H9 (cell line): Measurements from ENCODE around the gene GSX1. TPM values are rescaled to one million over a fixed set of nuclear protein-coding genes. Genes with fewer than 3 reads are reported as not detected.

Source experiments
- DNase-seq: peaks from one replicate; pipeline ENCODE4 v3.0.0-alpha.2; 2017
- H2AFZ ChIP-seq: one replicate; pipeline ENCODE4 v1.6.1; 2013; ENCODE audit warnings: mild to moderate bottlenecking, low read length, control low read depth, moderate library complexity
- H2AK5ac ChIP-seq: 2 replicates; pipeline ENCODE4 v1.6.1; 2013; ENCODE audit warnings: low read length, control low read depth, mixed read lengths; ENCODE audit not compliant: insufficient read length
- H2BK120ac ChIP-seq: one replicate; pipeline ENCODE4 v1.6.1; 2013; ENCODE audit warnings: low read depth, mild to moderate bottlenecking, low read length, control low read depth, inconsistent platforms; ENCODE audit not compliant: poor library complexity, severe bottlenecking
- H2BK12ac ChIP-seq: 2 replicates; pipeline ENCODE4 v1.6.1; 2013; ENCODE audit warnings: low read length, control low read depth, mixed read lengths, low read depth; ENCODE audit not compliant: insufficient read length
- H2BK15ac ChIP-seq: 2 replicates; pipeline ENCODE4 v1.6.1; 2013; ENCODE audit warnings: low read depth, low read length, control low read depth
- H2BK20ac ChIP-seq: one replicate; pipeline ENCODE4 v1.6.1; 2013; ENCODE audit warnings: low read depth, mild to moderate bottlenecking, low read length, control low read depth, inconsistent platforms; ENCODE audit not compliant: poor library complexity, severe bottlenecking
- H2BK5ac ChIP-seq: 2 replicates; pipeline ENCODE4 v1.6.1; 2013; ENCODE audit warnings: low read length, control low read depth, mixed read lengths; ENCODE audit not compliant: insufficient read length
- H3K14ac ChIP-seq: 2 replicates; pipeline ENCODE4 v1.6.1; 2013; ENCODE audit warnings: low read length, control low read depth; ENCODE audit not compliant: insufficient read depth
- H3K18ac ChIP-seq: 2 replicates; pipeline ENCODE4 v1.6.1; 2013; ENCODE audit warnings: low read depth, mild to moderate bottlenecking, mixed read lengths, low read length, control low read depth; ENCODE audit not compliant: insufficient read length
- H3K23ac ChIP-seq: 2 replicates; pipeline ENCODE4 v1.6.1; 2013; ENCODE audit warnings: low read length, control low read depth, mixed read lengths, low read depth; ENCODE audit not compliant: insufficient read length
- H3K23me2 ChIP-seq: 2 replicates; pipeline ENCODE4 v1.6.1; 2013; ENCODE audit warnings: low read depth, mild to moderate bottlenecking, mixed read lengths, low read length, control low read depth; ENCODE audit not compliant: insufficient read length, poor library complexity, severe bottlenecking
- H3K27ac ChIP-seq: 2 replicates; pipeline ENCODE4 v1.5.1; 2013; ENCODE audit warnings: low read length, control low read depth, mixed read lengths, low read depth; ENCODE audit not compliant: insufficient read length
- H3K27me3 ChIP-seq: 2 replicates; pipeline ENCODE4 v1.6.1; 2013; ENCODE audit warnings: low read length, control low read depth, inconsistent platforms; ENCODE audit not compliant: insufficient read depth
- H3K4ac ChIP-seq: 2 replicates; pipeline ENCODE4 v1.6.1; 2013; ENCODE audit warnings: low read depth, mild to moderate bottlenecking, control low read depth, inconsistent platforms, low read length, moderate library complexity
- H3K4me1 ChIP-seq: 2 replicates; pipeline ENCODE4 v1.6.1; 2013; ENCODE audit warnings: low read length, control low read depth, inconsistent platforms; ENCODE audit not compliant: insufficient read depth
- H3K4me2 ChIP-seq: 2 replicates; pipeline ENCODE4 v1.6.1; 2013; ENCODE audit warnings: low read length, control low read depth, mixed read lengths; ENCODE audit not compliant: insufficient read length, insufficient read depth
- H3K56ac ChIP-seq: 2 replicates; pipeline ENCODE4 v1.6.1; 2013; ENCODE audit warnings: low read depth, mild to moderate bottlenecking, mixed read lengths, low read length, control low read depth; ENCODE audit not compliant: insufficient read length
- H3K79me1 ChIP-seq: 2 replicates; pipeline ENCODE4 v1.6.1; 2013; ENCODE audit warnings: low read depth, mild to moderate bottlenecking, moderate library complexity, low read length, control low read depth, inconsistent platforms; ENCODE audit not compliant: insufficient read depth, poor library complexity, severe bottlenecking
- H3K79me2 ChIP-seq: 2 replicates; pipeline ENCODE4 v1.6.1; 2013; ENCODE audit warnings: low read length, control low read depth, inconsistent platforms; ENCODE audit not compliant: insufficient read depth
- H3K9ac ChIP-seq: 2 replicates; pipeline ENCODE4 v1.6.1; 2013; ENCODE audit warnings: low read length, control low read depth, mixed read lengths; ENCODE audit not compliant: insufficient read length; ENCODE audit errors: extremely low read depth
- H3K9me3 ChIP-seq: one replicate; pipeline ENCODE4 v1.6.1; 2013; ENCODE audit warnings: low read depth, low read length, inconsistent platforms; ENCODE audit not compliant: control insufficient read depth
- H3T11ph ChIP-seq: one replicate; pipeline ENCODE4 v1.6.1; 2013; ENCODE audit warnings: mild to moderate bottlenecking, low read length, control low read depth, inconsistent platforms
- H4K20me1 ChIP-seq: one replicate; pipeline ENCODE4 v1.6.1; 2013; ENCODE audit not compliant: control insufficient read depth, insufficient read length, insufficient read depth
- H4K5ac ChIP-seq: 2 replicates; pipeline ENCODE4 v1.6.1; 2013; ENCODE audit warnings: low read depth, mild to moderate bottlenecking, mixed read lengths, low read length, control low read depth; ENCODE audit not compliant: insufficient read length
- H4K8ac ChIP-seq: replicated peaks from 2 replicates; pipeline ENCODE4 v1.6.1; 2013; ENCODE audit warnings: low read length, control low read depth, mixed read lengths, low read depth; ENCODE audit not compliant: insufficient read length
- H4K91ac ChIP-seq: 2 replicates; pipeline ENCODE4 v1.6.1; 2013; ENCODE audit warnings: low read depth, mild to moderate bottlenecking, moderate library complexity, mixed read lengths, low read length, control low read depth; ENCODE audit not compliant: insufficient read length
- H3K27ac Mint-ChIP-seq, 3 experiments: 2 replicates in 2 of 3; 3 replicates in 1 of 3; pipeline ENCODE4 v1.8.0; 2020 to 2021; ENCODE audit warnings: mixed read lengths in 3 of 3, mild to moderate bottlenecking in 1 of 3, moderate library complexity in 1 of 3
- H3K27me3 Mint-ChIP-seq: 2 replicates; pipeline ENCODE4 v1.8.0; 2021; ENCODE audit warnings: low read depth, mild to moderate bottlenecking, moderate library complexity, mixed read lengths
- H3K36me3 Mint-ChIP-seq, 3 experiments: 2 replicates in 2 of 3; 3 replicates in 1 of 3; pipeline ENCODE4 v1.8.0; 2020 to 2021; ENCODE audit warnings: low read depth in 3 of 3, mixed read lengths in 3 of 3; ENCODE audit not compliant: insufficient read depth in 1 of 3
- H3K4me1 Mint-ChIP-seq, 2 experiments: 2 replicates each; pipeline ENCODE4 v1.8.0; 2020; ENCODE audit warnings: mixed read lengths in 2 of 2
- H3K4me3 Mint-ChIP-seq, 2 experiments: 2 replicates in 1 of 2; 3 replicates in 1 of 2; pipeline ENCODE4 v1.8.0; 2020 to 2021; ENCODE audit warnings: mild to moderate bottlenecking in 2 of 2, mixed read lengths in 2 of 2, moderate library complexity in 1 of 2
- H3K9me3 Mint-ChIP-seq, 2 experiments: 2 replicates in 1 of 2; 3 replicates in 1 of 2; pipeline ENCODE4 v1.8.0; 2020; ENCODE audit warnings: mild to moderate bottlenecking in 2 of 2, mixed read lengths in 2 of 2, moderate library complexity in 1 of 2
- CTCF ChIP-seq: fragments of 200-600 bp; sonication (generic); conservative IDR thresholded peaks from 3 replicates; pipeline ENCODE4 v1.8.0; 2021; ENCODE audit warnings: antibody characterized with exemption, mild to moderate bottlenecking
- WGBS: extraction: QIAGEN DNeasy Blood & Tissue Kit; methylation state at CpG from one replicate; pipeline ENCODE4 v1.1.7; 2013; ENCODE audit warnings: missing lambda C conversion rate, low lambda C conversion rate, mixed read lengths; ENCODE audit not compliant: insufficient read length; ENCODE audit errors: extremely low coverage; 5-methylcytosine and 5-hydroxymethylcytosine counted together
- total RNA-seq: library from RNA; stranded (reverse); gene quantifications from 2 replicates; pipeline ENCODE4 v1.2.1, GENCODE V29; 2021

Gene GSX1
- total RNA-seq, 1 experiment from 2014 or later, result not detected

DNA sequence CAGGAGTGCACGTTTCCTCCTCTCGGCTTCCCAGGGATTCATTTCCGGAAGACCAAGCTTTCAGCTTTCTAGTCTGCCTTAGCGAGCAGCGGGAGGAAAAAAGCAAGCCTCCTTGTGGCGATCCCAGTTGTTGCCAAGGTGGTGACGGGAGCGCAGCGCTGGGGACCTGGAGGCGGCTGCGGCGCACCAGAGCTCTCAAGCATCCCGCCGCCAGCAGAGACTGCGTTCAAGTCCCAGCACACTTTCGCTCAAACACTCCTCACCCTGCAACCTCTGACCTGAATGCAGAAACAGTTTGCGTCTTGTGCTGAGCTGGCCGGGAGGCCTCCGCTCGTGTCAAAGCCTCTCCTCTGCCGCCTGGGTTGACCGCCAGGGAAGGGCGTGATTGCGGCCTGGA is 4.9 kb downstream of the GSX1 start:
- Mint-ChIP-seq H3K27me3 (peaks cover 100% of the 10 kb centered on the region), H3K9me3 (peaks cover 0 to 3% of the 10 kb centered on the region in 2 experiments; a peak in 2 of 5 replicates), H3K4me3 (peak overlapping the region; percentile 61 to 80), H3K36me3 (no peaks in the 10 kb centered on the region; a peak in 1 of 7 replicates), H3K27ac (no peak overlapping the region), H3K4me1 (peaks cover 33 to 62% of the 10 kb centered on the region in 2 experiments)
- H3K9me3 ChIP-seq, result no peaks in the 10 kb centered on the region
- H3K23me2 ChIP-seq, result peaks cover 5% of the 10 kb centered on the region
- peak; percentile 80 for DNase-seq
- no peaks in the 10 kb centered on the region for H4K20me1 ChIP-seq
- peaks cover 85% of the 10 kb centered on the region for H3K27me3 ChIP-seq
- no peak overlapping the region for H4K5ac ChIP-seq
- H2BK15ac ChIP-seq, result no peak overlapping the region
- no peak overlapping the region for H2BK20ac ChIP-seq
- H2AK5ac ChIP-seq, result no peak overlapping the region
- no peak overlapping the region for H2BK5ac ChIP-seq
- no peak overlapping the region for H3T11ph ChIP-seq
- no peak overlapping the region for H3K23ac ChIP-seq
- H3K27ac ChIP-seq, result no peak overlapping the region
- H2BK12ac ChIP-seq, result no peak overlapping the region
- no peak overlapping the region for H2AFZ ChIP-seq
- H3K79me2 ChIP-seq, result no peaks in the 10 kb centered on the region
- no peak overlapping the region for H4K91ac ChIP-seq
- no peak overlapping the region for H3K14ac ChIP-seq
- peak overlapping the region; percentile 54 for H3K4me2 ChIP-seq
- no peak overlapping the region for H3K18ac ChIP-seq
- TF ChIP-seq CTCF, result peak; percentile 67
- no peaks in the 10 kb centered on the region for H3K4me1 ChIP-seq
- no CpG with 5 or more reads among the region's 24 CpGs for WGBS
- H2BK120ac ChIP-seq, result no peak overlapping the region
- H4K8ac ChIP-seq, result no peak overlapping the region
- no peaks in the 10 kb centered on the region for H3K79me1 ChIP-seq
- no peak overlapping the region for H3K9ac ChIP-seq
- H3K4ac ChIP-seq, result no peak overlapping the region
- H3K56ac ChIP-seq, result no peak overlapping the region
